Neural progenitor cell (in vitro differentiated cells): Measurements from ENCODE around the gene TTC4. TPM values are rescaled to one million over a fixed set of nuclear protein-coding genes. Genes with fewer than 3 reads are reported as not detected.

Experiments
- DNase-seq: peaks from one replicate; pipeline ENCODE4 v3.0.0-alpha.2; 2016; ENCODE audit warnings: low spot score
- H2AFZ ChIP-seq: fragments of 200-600 bp; sonication (generic); replicated peaks from 2 replicates; pipeline ENCODE4 v1.6.1; 2016; ENCODE audit warnings: antibody characterized with exemption
- H3F3A ChIP-seq: fragments of 200-600 bp; sonication (generic); 2 replicates; pipeline ENCODE4 v1.6.1; 2016; ENCODE audit warnings: antibody characterized with exemption, low read depth
- H3K27ac ChIP-seq: fragments of 200-600 bp; sonication (generic); 2 replicates; pipeline ENCODE4 v1.5.1; 2016; ENCODE audit warnings: mild to moderate bottlenecking
- H3K27me3 ChIP-seq: fragments of 200-600 bp; sonication (generic); 2 replicates; pipeline ENCODE4 v1.6.1; 2016; ENCODE audit warnings: mild to moderate bottlenecking, moderate library complexity
- H3K36me3 ChIP-seq: fragments of 200-600 bp; sonication (generic); 2 replicates; pipeline ENCODE4 v1.5.1; 2016
- H3K4me1 ChIP-seq: fragments of 200-600 bp; sonication (generic); 2 replicates; pipeline ENCODE4 v1.6.1; 2016; ENCODE audit warnings: mixed run types
- H3K4me2 ChIP-seq: fragments of 200-600 bp; sonication (generic); 2 replicates; pipeline ENCODE4 v1.6.1; 2016
- H3K4me3 ChIP-seq: fragments of 200-600 bp; sonication (generic); 2 replicates; pipeline ENCODE4 v1.5.1; 2016
- H3K79me2 ChIP-seq: fragments of 200-600 bp; sonication (generic); 2 replicates; pipeline ENCODE4 v1.6.1; 2016; ENCODE audit warnings: low read depth
- H3K9ac ChIP-seq: fragments of 200-600 bp; sonication (generic); 2 replicates; pipeline ENCODE4 v1.6.1; 2016
- H3K9me3 ChIP-seq: fragments of 200-600 bp; sonication (generic); 2 replicates; pipeline ENCODE4 v1.5.1; 2016; ENCODE audit warnings: low read depth
- H4K20me1 ChIP-seq: fragments of 200-600 bp; sonication (generic); 2 replicates; pipeline ENCODE4 v1.6.1; 2016; ENCODE audit warnings: low read depth
- H3K27ac Mint-ChIP-seq: 3 replicates; pipeline ENCODE4 v1.8.0; 2021; ENCODE audit warnings: mixed read lengths
- H3K27me3 Mint-ChIP-seq: 2 replicates; pipeline ENCODE4 v1.8.0; 2022; ENCODE audit warnings: low read depth, mild to moderate bottlenecking, inconsistent platforms, moderate library complexity, mixed read lengths; ENCODE audit not compliant: insufficient read depth
- H3K36me3 Mint-ChIP-seq: 3 replicates; pipeline ENCODE4 v1.8.0; 2021; ENCODE audit warnings: mixed read lengths
- H3K4me1 Mint-ChIP-seq: 3 replicates; pipeline ENCODE4 v1.8.0; 2021; ENCODE audit warnings: mixed read lengths
- H3K4me3 Mint-ChIP-seq: 3 replicates; pipeline ENCODE4 v1.8.0; 2021; ENCODE audit warnings: mild to moderate bottlenecking, moderate library complexity, mixed read lengths
- H3K9me3 Mint-ChIP-seq: 3 replicates; pipeline ENCODE4 v1.8.0; 2020; ENCODE audit warnings: mixed read lengths
- EZH2 ChIP-seq: fragments of 200-600 bp; sonication (generic); IDR thresholded peaks from 2 replicates; pipeline ENCODE4 v1.6.1; 2017; ENCODE audit warnings: antibody characterized with exemption, mild to moderate bottlenecking, moderate library complexity
- EZH2phosphoT487 ChIP-seq: fragments of 200-600 bp; sonication (generic); IDR thresholded peaks from 2 replicates; pipeline ENCODE4 v1.6.1; 2017; ENCODE audit warnings: antibody characterized with exemption
- total RNA-seq: library from RNA; depleted of rRNA; stranded (reverse); fragments of >200 nt; gene quantifications from 2 replicates; pipeline ENCODE4 v1.2.3, GENCODE V29; 2015; ENCODE audit warnings: low replicate concordance
- TF ChIP-seq, protein P1 (sequence below): fragments of 200-600 bp; sonication (generic); IDR thresholded peaks from 2 replicates; pipeline ENCODE4 v1.5.1; 2017; ENCODE audit warnings: antibody characterized with exemption, mild to moderate bottlenecking

TTC4 gene
- total RNA-seq, 1 donor from 2014 or later, result 37.5 TPM

DNA sequence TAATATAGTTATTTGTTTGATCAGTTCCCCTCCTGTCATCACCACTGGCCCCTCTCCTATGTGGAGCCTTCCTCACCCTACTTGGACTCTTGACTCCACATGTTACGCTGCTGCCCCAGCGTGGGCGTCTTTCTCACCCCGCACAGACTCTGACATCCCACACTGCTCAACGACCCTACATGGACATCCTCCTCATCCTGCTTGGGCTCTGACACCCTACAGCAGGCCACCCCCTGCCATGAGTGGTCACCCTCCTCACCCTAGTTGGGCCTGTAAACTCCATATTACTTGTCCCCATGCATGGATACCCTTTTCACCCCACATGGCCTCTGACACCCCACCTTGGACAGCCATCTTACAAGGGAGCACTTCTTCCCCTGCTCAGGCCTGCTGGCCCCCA is 21.0 kb downstream of the TTC4 start:
- Histone ChIP-seq H3K79me2 (no peaks in the 10 kb centered on the region), H3F3A (no peaks in the 10 kb centered on the region), H3K9me3 (no peaks in the 10 kb centered on the region), H3K27ac (no peak overlapping the region), H3K27me3 (no peaks in the 10 kb centered on the region), H3K36me3 (no peaks in the 10 kb centered on the region), H3K4me2 (no peak overlapping the region), H3K9ac (no peak overlapping the region), H3K4me3 (no peak overlapping the region), H4K20me1 (no peaks in the 10 kb centered on the region), H3K4me1 (no peaks in the 10 kb centered on the region), H2AFZ (no peak overlapping the region)
- Mint-ChIP-seq H3K4me3 (no peak overlapping the region), H3K4me1 (no peaks in the 10 kb centered on the region), H3K27me3 (no peaks in the 10 kb centered on the region), H3K27ac (no peak overlapping the region), H3K9me3 (no peaks in the 10 kb centered on the region), H3K36me3 (peaks cover 24% of the 10 kb centered on the region)
- no peak for TF ChIP-seq EZH2phosphoT487
- TF ChIP-seq, protein P1, sequence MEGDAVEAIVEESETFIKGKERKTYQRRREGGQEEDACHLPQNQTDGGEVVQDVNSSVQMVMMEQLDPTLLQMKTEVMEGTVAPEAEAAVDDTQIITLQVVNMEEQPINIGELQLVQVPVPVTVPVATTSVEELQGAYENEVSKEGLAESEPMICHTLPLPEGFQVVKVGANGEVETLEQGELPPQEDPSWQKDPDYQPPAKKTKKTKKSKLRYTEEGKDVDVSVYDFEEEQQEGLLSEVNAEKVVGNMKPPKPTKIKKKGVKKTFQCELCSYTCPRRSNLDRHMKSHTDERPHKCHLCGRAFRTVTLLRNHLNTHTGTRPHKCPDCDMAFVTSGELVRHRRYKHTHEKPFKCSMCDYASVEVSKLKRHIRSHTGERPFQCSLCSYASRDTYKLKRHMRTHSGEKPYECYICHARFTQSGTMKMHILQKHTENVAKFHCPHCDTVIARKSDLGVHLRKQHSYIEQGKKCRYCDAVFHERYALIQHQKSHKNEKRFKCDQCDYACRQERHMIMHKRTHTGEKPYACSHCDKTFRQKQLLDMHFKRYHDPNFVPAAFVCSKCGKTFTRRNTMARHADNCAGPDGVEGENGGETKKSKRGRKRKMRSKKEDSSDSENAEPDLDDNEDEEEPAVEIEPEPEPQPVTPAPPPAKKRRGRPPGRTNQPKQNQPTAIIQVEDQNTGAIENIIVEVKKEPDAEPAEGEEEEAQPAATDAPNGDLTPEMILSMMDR, result no peak
- no peak for TF ChIP-seq EZH2
- DNase-seq, result no peak

DNA sequence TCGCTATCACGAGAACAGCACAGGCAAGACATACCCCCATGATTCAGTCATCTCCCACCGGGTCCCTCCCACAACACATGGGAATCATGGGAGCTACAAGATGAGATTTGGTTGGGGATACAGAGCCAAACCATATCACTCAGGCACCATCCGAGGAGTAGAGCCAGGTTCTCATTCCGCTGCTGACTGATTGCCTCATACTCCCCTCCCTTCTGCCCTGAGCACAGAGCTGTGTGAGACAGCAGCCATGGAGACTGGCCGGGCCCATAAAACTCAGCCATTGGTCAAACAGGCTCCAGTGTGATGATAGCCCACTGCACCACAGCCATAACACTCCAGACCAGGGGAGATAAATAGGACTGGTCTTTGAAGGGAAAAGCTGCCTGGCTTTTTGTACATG is 22.6 kb downstream of the TTC4 start:
- no peak overlapping the region for H3K27ac ChIP-seq
- H3K79me2 ChIP-seq, result no peaks in the 10 kb centered on the region
- H3K4me2 ChIP-seq, result no peak overlapping the region
- DNase-seq, result no peak
- H3K27ac Mint-ChIP-seq, result no peak overlapping the region
- H3K9me3 ChIP-seq, result no peaks in the 10 kb centered on the region
- H2AFZ ChIP-seq, result no peak overlapping the region
- H3K27me3 ChIP-seq, result no peaks in the 10 kb centered on the region
- no peaks in the 10 kb centered on the region for H3K4me1 Mint-ChIP-seq
- H3F3A ChIP-seq, result no peaks in the 10 kb centered on the region
- TF ChIP-seq, protein P1, result no peak
- TF ChIP-seq EZH2phosphoT487, result no peak
- no peak for TF ChIP-seq EZH2
- peaks cover 25% of the 10 kb centered on the region for H3K36me3 Mint-ChIP-seq
- H3K9ac ChIP-seq, result no peak overlapping the region
- no peak overlapping the region for H3K4me3 Mint-ChIP-seq
- no peaks in the 10 kb centered on the region for H3K36me3 ChIP-seq
- no peaks in the 10 kb centered on the region for H4K20me1 ChIP-seq
- H3K9me3 Mint-ChIP-seq, result no peaks in the 10 kb centered on the region
- no peaks in the 10 kb centered on the region for H3K27me3 Mint-ChIP-seq
- no peaks in the 10 kb centered on the region for H3K4me1 ChIP-seq
- H3K4me3 ChIP-seq, result no peak overlapping the region

DNA sequence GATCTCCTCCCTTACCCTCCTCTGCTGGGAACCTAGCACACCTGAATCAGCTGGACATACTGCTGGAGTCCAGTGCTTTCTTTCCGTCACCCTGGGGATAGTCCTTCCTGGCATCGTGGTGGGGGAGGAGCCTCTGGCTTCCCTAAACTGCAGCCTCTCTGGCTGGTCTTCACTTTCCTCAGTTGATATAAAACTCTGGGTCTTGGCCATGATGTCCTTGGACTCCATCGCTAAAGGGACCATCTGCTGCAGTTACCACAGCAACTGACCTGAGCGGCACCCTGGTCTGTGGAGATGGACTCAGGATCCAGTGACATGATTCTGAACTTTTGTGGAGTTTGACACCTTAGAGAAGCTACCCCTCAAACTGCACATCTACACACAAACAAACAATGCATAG is 25.9 kb downstream of the TTC4 start:
- H3K36me3 Mint-ChIP-seq, result peaks cover 25% of the 10 kb centered on the region

DNA sequence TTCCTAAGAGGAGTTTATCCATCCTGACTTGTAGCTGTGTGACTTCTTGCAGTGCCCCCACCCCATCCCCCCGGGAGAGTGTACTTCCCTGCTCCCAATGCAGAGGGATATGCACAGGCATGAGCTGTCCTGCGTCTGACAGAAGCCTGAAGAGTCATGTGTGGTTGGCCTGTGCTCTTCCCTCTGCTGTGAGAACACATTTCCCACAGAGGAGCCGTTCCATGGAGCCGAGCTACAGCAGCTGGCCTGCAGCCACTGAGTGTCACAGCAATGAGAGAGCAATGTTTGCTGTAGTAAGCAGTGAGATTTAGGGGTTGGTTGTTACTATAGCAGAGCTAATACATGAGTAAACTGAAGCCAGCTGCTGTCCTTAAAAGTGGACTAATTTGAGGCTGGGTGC is 26.6 kb downstream of the TTC4 start:
- Mint-ChIP-seq H3K4me3 (no peak overlapping the region), H3K27me3 (peaks cover 7% of the 10 kb centered on the region)
- no peaks in the 10 kb centered on the region for H3K36me3 ChIP-seq

More for the DNA sequence above, 25.9 kb downstream of the TTC4 start:
- Histone ChIP-seq H3K4me3 (no peak overlapping the region), H3K27me3 (no peaks in the 10 kb centered on the region), H4K20me1 (no peaks in the 10 kb centered on the region), H3K9me3 (no peaks in the 10 kb centered on the region), H3K79me2 (no peaks in the 10 kb centered on the region), H3K4me1 (no peaks in the 10 kb centered on the region), H3K27ac (no peak overlapping the region), H3K4me2 (no peak overlapping the region), H2AFZ (no peak overlapping the region), H3F3A (no peaks in the 10 kb centered on the region), H3K36me3 (no peaks in the 10 kb centered on the region), H3K9ac (no peak overlapping the region)
- Mint-ChIP-seq H3K27ac (no peak overlapping the region), H3K9me3 (peaks cover 4% of the 10 kb centered on the region), H3K27me3 (peaks cover 7% of the 10 kb centered on the region), H3K4me1 (no peaks in the 10 kb centered on the region), H3K4me3 (no peak overlapping the region)
- TF ChIP-seq EZH2, result no peak
- DNase-seq, result no peak

More for the DNA sequence above, 26.6 kb downstream of the TTC4 start:
- no peak overlapping the region for H3K27ac Mint-ChIP-seq
- Histone ChIP-seq H4K20me1 (no peaks in the 10 kb centered on the region), H3K79me2 (no peaks in the 10 kb centered on the region), H3K4me3 (no peak overlapping the region), H3K4me1 (no peaks in the 10 kb centered on the region), H3K9ac (no peak overlapping the region), H2AFZ (no peak overlapping the region), H3K4me2 (no peak overlapping the region), H3K27ac (no peak overlapping the region), H3K27me3 (no peaks in the 10 kb centered on the region), H3F3A (no peaks in the 10 kb centered on the region), H3K9me3 (no peaks in the 10 kb centered on the region)
- no peaks in the 10 kb centered on the region for H3K4me1 Mint-ChIP-seq
- peaks cover 18% of the 10 kb centered on the region for H3K36me3 Mint-ChIP-seq
- peaks cover 4% of the 10 kb centered on the region for H3K9me3 Mint-ChIP-seq
- TF ChIP-seq EZH2 (no peak), EZH2phosphoT487 (no peak)
- TF ChIP-seq, protein P1, result no peak
- no peak for DNase-seq
